HepG2 (cell line): ENCODE data around the gene TUBA4B. TPM values are rescaled to one million over a fixed set of nuclear protein-coding genes. Genes with fewer than 3 reads are reported as not detected.

Experiments
- AFF4 ChIP-seq: sonication (generic); formaldehyde crosslinking; IDR thresholded peaks from 2 replicates; pipeline ENCODE4 v1.4.0; 2020; ENCODE audit warnings: missing genetic modification reagents
- DPF2 ChIP-seq: sonication (generic); formaldehyde crosslinking; IDR thresholded peaks from 2 replicates; pipeline ENCODE4 v1.4.0; 2020; ENCODE audit warnings: mild to moderate bottlenecking, low read depth, missing genetic modification reagents, borderline replicate concordance
- FOXO4 ChIP-seq: sonication (generic); formaldehyde crosslinking; conservative IDR thresholded peaks from 2 replicates; pipeline ENCODE4 v1.8.1; 2023; ENCODE audit warnings: missing genetic modification reagents
- KDM5A ChIP-seq: fragments of 200-600 bp; sonication (generic); IDR thresholded peaks from 2 replicates; pipeline ENCODE4 v1.7.0; 2018; ENCODE audit warnings: antibody characterized with exemption, mild to moderate bottlenecking, low read length, borderline replicate concordance
- MAZ ChIP-seq, 2 experiments: sonication (generic) in 1 of 2; formaldehyde crosslinking in 1 of 2; IDR thresholded peaks; 2 replicates each; pipeline versions ENCODE4 v1.5.0 to v1.6.1; 2012 to 2020; ENCODE audit warnings: low read depth in 2 of 2, mild to moderate bottlenecking in 2 of 2, borderline replicate concordance in 1 of 2, improper control_type of control experiment in 1 of 2, low read length in 1 of 2, missing genetic modification reagents in 1 of 2, moderate library complexity in 1 of 2
- NFE2L1 ChIP-seq: sonication (generic); formaldehyde crosslinking; IDR thresholded peaks from 2 replicates; pipeline ENCODE4 v1.4.0; 2020; ENCODE audit warnings: missing genetic modification reagents, mild to moderate bottlenecking, borderline replicate concordance
- PBX2 ChIP-seq: IDR thresholded peaks from 2 replicates; pipeline ENCODE4 v1.6.1; 2016; ENCODE audit warnings: control low read depth
- RNF2 ChIP-seq: fragments of 450-650 bp; conservative IDR thresholded peaks from 2 replicates; pipeline ENCODE4 v1.6.1; 2016; ENCODE audit warnings: low read depth
- SNAPC4 ChIP-seq: sonication (generic); formaldehyde crosslinking; IDR thresholded peaks from 2 replicates; pipeline ENCODE4 v1.4.0; 2020; ENCODE audit warnings: mild to moderate bottlenecking, missing genetic modification reagents
- YEATS2 ChIP-seq: sonication (generic); formaldehyde crosslinking; IDR thresholded peaks from 2 replicates; pipeline ENCODE4 v1.4.0; 2020; ENCODE audit warnings: missing genetic modification reagents, borderline replicate concordance
- ZBTB14 ChIP-seq: sonication (generic); formaldehyde crosslinking; IDR thresholded peaks from 2 replicates; pipeline ENCODE4 v1.4.0; 2020; ENCODE audit warnings: missing genetic modification reagents
- ZBTB38 ChIP-seq: sonication (generic); formaldehyde crosslinking; IDR thresholded peaks from 2 replicates; pipeline ENCODE4 v1.5.1; 2020; ENCODE audit warnings: mild to moderate bottlenecking, missing genetic modification reagents
- ZNF354B ChIP-seq: sonication (generic); formaldehyde crosslinking; IDR thresholded peaks from 2 replicates; pipeline ENCODE4 v1.8.0; 2022; ENCODE audit warnings: mild to moderate bottlenecking, missing genetic modification reagents
- ZNF543 ChIP-seq: sonication (generic); formaldehyde crosslinking; IDR thresholded peaks from 2 replicates; pipeline ENCODE4 v1.4.0; 2020; ENCODE audit warnings: mild to moderate bottlenecking, missing genetic modification reagents
- polyA plus RNA-seq, 8 experiments: library from polyadenylated mRNA; depleted of rRNA in 3 of 8; stranded (reverse) in 7 of 8; unstranded in 1 of 8; fragments of >200 nt; fragmentation: Illumina TruSeq in 4 of 8; extraction: Trizol in 4 of 8; gene quantifications; 2 replicates each; pipeline versions ENCODE4 v1.2.1 to v1.2.3, GENCODE V29; 2011 to 2016; ENCODE audit warnings: low read depth in 4 of 8, missing spikeins in 1 of 8, mixed read lengths in 1 of 8; ENCODE audit not compliant: insufficient read depth in 1 of 8
- total RNA-seq, 5 experiments: library from RNA; depleted of rRNA; stranded (reverse); fragments of >200 nt; fragmentation: Illumina TruSeq; extraction: Trizol; gene quantifications; 2 replicates each; pipeline ENCODE4 v1.2.3, GENCODE V29; 2016; ENCODE audit warnings: low read depth in 1 of 5

Gene TUBA4B
- total and polyA plus RNA-seq, 2 of the 13 experiments (the other 11 are each of a cell fraction or from before 2014, with no cell fraction given): 0.18 to 0.22 TPM

- no peak for TF ChIP-seq ZBTB14 (CRISPR knock-in tag)
- 0 out of 2 replicates have a peak, but pooled peaks have one; percentile 48 for TF ChIP-seq MAZ (IDR thresholded peaks at IDR 0.05; ENCODE audit: borderline replicate concordance, low read depth, low read length)
- TF ChIP-seq MAZ (CRISPR knock-in tag; IDR thresholded peaks at IDR 0.05; ENCODE audit: low read depth): peak; percentile 92
- peak; percentile 78 for TF ChIP-seq ZBTB38 (CRISPR knock-in tag)
- no peak for TF ChIP-seq FOXO4
- TF ChIP-seq ZNF543: peak; percentile 83; the same call in 1 of the 2 replicates
- peak; percentile 55; the same call in 1 of the 2 replicates for TF ChIP-seq YEATS2 (CRISPR knock-in tag)
- TF ChIP-seq NFE2L1 (CRISPR knock-in tag): no peak
- no peak for TF ChIP-seq PBX2
- TF ChIP-seq SNAPC4 (CRISPR knock-in tag): peak; percentile 89
- TF ChIP-seq RNF2: no peak
- no peak for TF ChIP-seq AFF4 (CRISPR knock-in tag)
- TF ChIP-seq DPF2 (CRISPR knock-in tag): no peak
- TF ChIP-seq KDM5A: no peak
- no peak for TF ChIP-seq ZNF354B (CRISPR knock-in tag)
Measured at GRCh38 chr2:219308142-219309101, 55.4 kb downstream of the TUBA4B start (continued).
